ENCODE data around the gene OR1J2.

DNA sequence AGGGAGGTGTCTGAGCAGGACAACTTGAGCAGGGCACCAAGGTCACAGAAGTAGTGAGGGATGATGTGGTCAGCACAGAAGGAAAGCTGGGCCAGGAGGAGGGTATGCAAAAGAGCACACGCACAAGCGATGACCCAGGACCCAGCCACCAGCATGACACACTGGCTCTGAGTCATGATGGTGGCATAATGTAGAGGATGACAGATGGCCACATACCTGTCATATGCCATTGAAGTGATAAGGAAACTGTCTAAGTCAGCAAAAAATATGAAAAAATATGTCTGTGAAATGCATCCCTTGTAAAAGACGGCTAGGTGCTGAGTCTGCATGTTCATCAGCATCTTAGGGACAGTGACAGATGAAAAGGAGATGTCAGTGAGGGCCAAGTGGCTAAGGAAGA is 33.3 kb upstream of the OR1J2 start:
- TF ChIP-seq, protein P1, sequence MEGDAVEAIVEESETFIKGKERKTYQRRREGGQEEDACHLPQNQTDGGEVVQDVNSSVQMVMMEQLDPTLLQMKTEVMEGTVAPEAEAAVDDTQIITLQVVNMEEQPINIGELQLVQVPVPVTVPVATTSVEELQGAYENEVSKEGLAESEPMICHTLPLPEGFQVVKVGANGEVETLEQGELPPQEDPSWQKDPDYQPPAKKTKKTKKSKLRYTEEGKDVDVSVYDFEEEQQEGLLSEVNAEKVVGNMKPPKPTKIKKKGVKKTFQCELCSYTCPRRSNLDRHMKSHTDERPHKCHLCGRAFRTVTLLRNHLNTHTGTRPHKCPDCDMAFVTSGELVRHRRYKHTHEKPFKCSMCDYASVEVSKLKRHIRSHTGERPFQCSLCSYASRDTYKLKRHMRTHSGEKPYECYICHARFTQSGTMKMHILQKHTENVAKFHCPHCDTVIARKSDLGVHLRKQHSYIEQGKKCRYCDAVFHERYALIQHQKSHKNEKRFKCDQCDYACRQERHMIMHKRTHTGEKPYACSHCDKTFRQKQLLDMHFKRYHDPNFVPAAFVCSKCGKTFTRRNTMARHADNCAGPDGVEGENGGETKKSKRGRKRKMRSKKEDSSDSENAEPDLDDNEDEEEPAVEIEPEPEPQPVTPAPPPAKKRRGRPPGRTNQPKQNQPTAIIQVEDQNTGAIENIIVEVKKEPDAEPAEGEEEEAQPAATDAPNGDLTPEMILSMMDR (IDR thresholded peaks at IDR 0.05) = no peak
- TF ChIP-seq POLR2A (IDR thresholded peaks at IDR 0.05) = no peak
